Ureter (tissue), 1 donor: ENCODE measurements around the gene RAB40C. TPM values are rescaled to one million over a fixed set of nuclear protein-coding genes. Genes with fewer than 3 reads are reported as not detected.

Source experiments
- DNase-seq: peaks from one replicate; pipeline ENCODE4 v3.0.0-alpha.2; 2020; ENCODE audit warnings: low spot score
- total RNA-seq: library from RNA; stranded (reverse); gene quantifications from one replicate; pipeline ENCODE4 v1.2.4, GENCODE V29; 2023
- donor health status: DM: yes; HTN: yes; CAD: no.

Gene RAB40C
- total RNA-seq, 1 donor from 2014 or later = 39.2 TPM

- peak; percentile 95 for DNase-seq
Measured at GRCh38 chr16:667780-668518, 78.1 kb downstream of the RAB40C start, which contains the start of gene RHOT2. Gene RHOT2 (plus strand): TSS chr16:668132. CDS start chr16:668200, 68 bp downstream.

GRCh38 chr16:668519-669171 lies 78.8 kb downstream of the RAB40C start:
- no peak for DNase-seq

- no peak for DNase-seq
Measured at GRCh38 chr16:669666-670065, 79.8 kb downstream of the RAB40C start.

- no peak for DNase-seq
Measured at GRCh38 chr16:670485-671352, 80.9 kb downstream of the RAB40C start.

- no peak for DNase-seq
Measured at GRCh38 chr16:671353-672131, 81.7 kb downstream of the RAB40C start.

GRCh38 chr16:672371-672770 lies 82.5 kb downstream of the RAB40C start:
- no peak for DNase-seq

- DNase-seq = no peak
Measured at GRCh38 chr16:672851-673250, 83.0 kb downstream of the RAB40C start.

- no peak for DNase-seq
Measured at GRCh38 chr16:673399-673991, 83.6 kb downstream of the RAB40C start.

- DNase-seq = no peak
Measured at GRCh38 chr16:674214-674881, 84.5 kb downstream of the RAB40C start.

- no peak for DNase-seq
Measured at GRCh38 chr16:674968-675883, 85.4 kb downstream of the RAB40C start, which contains the start of gene RHBDL1. Gene RHBDL1 (plus strand): TSS chr16:675671. CDS start chr16:675791, 120 bp downstream.

GRCh38 chr16:675884-676564 lies 86.2 kb downstream of the RAB40C start:
- DNase-seq = no peak

- no peak for DNase-seq
Measured at GRCh38 chr16:676565-676902, 86.7 kb downstream of the RAB40C start.

- DNase-seq = peak; percentile 92
Measured at GRCh38 chr16:676913-677312, 87.0 kb downstream of the RAB40C start.

- DNase-seq = no peak
Measured at GRCh38 chr16:677316-678190, 87.7 kb downstream of the RAB40C start.

GRCh38 chr16:678209-678857 lies 88.5 kb downstream of the RAB40C start:
- DNase-seq = no peak
